Endothelial cell of umbilical vein (primary cell): ENCODE measurements around the gene EIF2B4. TPM values are rescaled to one million over a fixed set of nuclear protein-coding genes. Genes with fewer than 3 reads are reported as not detected.

Experiments used
- BruUV-seq: library from RNA; stranded (reverse); fragments of 400-500 nt; replicated peaks from 2 replicates; lab custom pipeline; 2021; lab: Mats Ljungman, UMichigan
- CTCF ChIA-PET: fragments of 300-600, 350-600 bp; sonication (Branson Sonifier 250); formaldehyde crosslinking; loops from one replicate; lab custom pipeline; 2021; ENCODE audit warnings: antibody characterized with exemption, inconsistent platforms; lab: Charles Lee
- POLR2A ChIA-PET: fragments of 300-600, 350-600 bp; sonication (Branson Sonifier 250); formaldehyde crosslinking; loops from one replicate; lab custom pipeline; 2021; ENCODE audit warnings: antibody characterized with exemption, inconsistent platforms; lab: Charles Lee
- DNase-seq: peaks from one replicate; pipeline ENCODE4 v3.0.0-alpha.2; 2011; ENCODE audit warnings: low read depth, low spot score
- FAIRE-seq: peaks from 2 replicates; lab custom pipeline; 2011; peaks lifted over from hg19 to GRCh38; lab: Jason Lieb, UNC
- H2AFZ ChIP-seq: 2 replicates; pipeline ENCODE4 v1.6.0; 2012; ENCODE audit warnings: low read depth, low read length, control low read depth, inconsistent platforms
- H3K27ac ChIP-seq: 2 replicates; pipeline ENCODE4 v1.5.1; 2011; ENCODE audit warnings: low read depth, mild to moderate bottlenecking, control low read depth, low read length, moderate library complexity; ENCODE audit not compliant: insufficient read depth
- H3K27me3 ChIP-seq, 2 experiments: 2 replicates each; pipeline versions ENCODE4 v1.6.0 to v1.6.1; 2011; ENCODE audit warnings: low read length in 2 of 2, mixed read lengths in 1 of 2; ENCODE audit not compliant: control insufficient read depth in 2 of 2, insufficient read depth in 2 of 2
- H3K36me3 ChIP-seq, 2 experiments: 2 replicates in 1 of 2; 3 replicates in 1 of 2; pipeline ENCODE4 v1.5.1; 2011; ENCODE audit warnings: low read length in 2 of 2, mild to moderate bottlenecking in 1 of 2, moderate library complexity in 1 of 2; ENCODE audit not compliant: control insufficient read depth in 2 of 2, insufficient read depth in 2 of 2; ENCODE audit errors: extremely low read depth in 1 of 2
- H3K4me1 ChIP-seq: 3 replicates; pipeline ENCODE4 v1.5.1; 2011; ENCODE audit warnings: mild to moderate bottlenecking, low read length; ENCODE audit not compliant: control insufficient read depth, insufficient read depth; ENCODE audit errors: extremely low read depth
- H3K4me2 ChIP-seq: 2 replicates; pipeline ENCODE4 v1.6.1; 2011; ENCODE audit warnings: low read length, control low read depth, mixed read lengths; ENCODE audit not compliant: insufficient read depth
- H3K4me3 ChIP-seq, 3 experiments: fragments of 200-600 bp in 1 of 3; sonication (generic), shearing (Covaris generic) in 1 of 3; replicated peaks in 1 of 3; 2 replicates each; pipeline ENCODE4 v1.5.1; 2011 to 2016; ENCODE audit warnings: control low read depth in 3 of 3, low read length in 3 of 3, mild to moderate bottlenecking in 2 of 3, inconsistent platforms in 1 of 3, low read depth in 1 of 3, moderate library complexity in 1 of 3; ENCODE audit not compliant: insufficient read depth in 1 of 3
- H3K79me2 ChIP-seq: 2 replicates; pipeline ENCODE4 v1.6.0; 2012; ENCODE audit warnings: low read length, inconsistent platforms; ENCODE audit not compliant: control insufficient read depth, insufficient read depth
- H3K9ac ChIP-seq: replicated peaks from 2 replicates; pipeline ENCODE3; 2011; ENCODE audit warnings: low read length, control low read depth; ENCODE audit not compliant: insufficient read depth; ENCODE audit errors: extremely low read depth
- H3K9me1 ChIP-seq: replicated peaks from 3 replicates; pipeline ENCODE4 v1.6.0; 2011; ENCODE audit warnings: mild to moderate bottlenecking, low read length; ENCODE audit not compliant: control insufficient read depth, insufficient read depth; ENCODE audit errors: extremely low read depth
- H3K9me3 ChIP-seq: replicated peaks from 2 replicates; pipeline ENCODE4 v1.5.1; 2012; ENCODE audit warnings: low read length, inconsistent platforms; ENCODE audit not compliant: control insufficient read depth, insufficient read depth
- H4K20me1 ChIP-seq: replicated peaks from 2 replicates; pipeline ENCODE3; 2011; ENCODE audit warnings: mild to moderate bottlenecking, low read length; ENCODE audit not compliant: control insufficient read depth, insufficient read depth; ENCODE audit errors: extremely low read depth
- EZH2 ChIP-seq: IDR thresholded peaks from 2 replicates; pipeline ENCODE4 v1.6.1; 2012; ENCODE audit warnings: borderline replicate concordance, low read depth, mild to moderate bottlenecking, moderate library complexity, low read length, inconsistent platforms; ENCODE audit not compliant: severe bottlenecking
- FOS ChIP-seq: IDR thresholded peaks from 2 replicates; pipeline ENCODE4 v1.6.1; 2011; ENCODE audit warnings: mild to moderate bottlenecking, low read length, moderate library complexity, borderline replicate concordance; ENCODE audit not compliant: insufficient read depth
- JUN ChIP-seq: IDR thresholded peaks from 2 replicates; pipeline ENCODE4 v1.6.1; 2011; ENCODE audit warnings: borderline replicate concordance, low read depth; ENCODE audit not compliant: insufficient read length, insufficient read depth
- MYC ChIP-seq: IDR thresholded peaks from one replicate; pipeline ENCODE4 v1.6.1; 2011; ENCODE audit warnings: mild to moderate bottlenecking, low read depth, low read length
- POLR2A ChIP-seq: IDR thresholded peaks from 2 replicates; pipeline ENCODE4 v1.6.1; 2012; ENCODE audit warnings: low read depth, mild to moderate bottlenecking, control low read depth, low read length
- POLR2AphosphoS5 ChIP-seq: IDR thresholded peaks from 2 replicates; pipeline ENCODE4 v1.6.1; 2012; ENCODE audit warnings: low read depth, mild to moderate bottlenecking, control low read depth, low read length, moderate library complexity; ENCODE audit not compliant: insufficient read depth
- dilution Hi-C: fragments of 300-500 bp; cut with MboI; formaldehyde crosslinking; loops from one replicate; pipeline ENCODE4 v1.15.0; 2019; ENCODE audit warnings: low sequenced_read_pairs; ENCODE audit not compliant: extremely low pct_ligation_motif_present
- intact Hi-C: fragments of 100-400 bp; cut with micrococcal nuclease; formaldehyde crosslinking; loops from one replicate; pipeline ENCODE4 v1.10.0; 2022
- polyA plus RNA-seq, 4 experiments: library from polyadenylated mRNA; depleted of rRNA in 3 of 4; stranded (reverse) in 3 of 4; unstranded in 1 of 4; fragments of >200 nt; gene quantifications; 2 replicates each; pipeline versions ENCODE4 v1.2.1 to v1.2.3, GENCODE V29; 2011 to 2012; ENCODE audit warnings: missing spikeins in 1 of 4
- total RNA-seq: library from RNA; stranded (reverse); gene quantifications from 2 replicates; pipeline ENCODE4 v1.2.3, GENCODE V29; 2021
- TF ChIP-seq, protein P1 (sequence below), 2 donors: IDR thresholded peaks; 1 replicate in 1 of 2; 2 replicates in 1 of 2; pipeline ENCODE4 v1.5.1; 2011; ENCODE audit warnings: low read length in 2 of 2, mild to moderate bottlenecking in 2 of 2, moderate library complexity in 2 of 2, control low read depth in 1 of 2, inconsistent platforms in 1 of 2, low read depth in 1 of 2; ENCODE audit not compliant: insufficient read depth in 1 of 2; ENCODE audit errors: extremely low read depth in 1 of 2

EIF2B4 gene
- total and polyA plus RNA-seq, 2 donors (not counting 3 experiments of a cell fraction or from before 2014, with no cell fraction given), result 43.7 to 63.2 TPM

GRCh38 chr2:27363933-27364332, 6.2 kb downstream of the EIF2B4 start:
- Histone ChIP-seq H3K4me3 (no peak overlapping the region), H3K79me2 (peaks cover 3% of the 10 kb centered on the region), H4K20me1 (no peaks in the 10 kb centered on the region), H2AFZ (no peak overlapping the region), H3K9me3 (no peaks in the 10 kb centered on the region), H3K36me3 (peaks cover 5 to 30% of the 10 kb centered on the region in 2 experiments), H3K9ac (no peak overlapping the region), H3K4me1 (peaks cover under 1% of the 10 kb centered on the region), H3K27ac (no peak overlapping the region), H3K27me3 (no peaks in the 10 kb centered on the region), H3K4me2 (no peak overlapping the region), H3K9me1 (no peaks in the 10 kb centered on the region)
- no TSS peak for BruUV-seq
- POLR2A ChIA-PET, result no interaction called here
- intact Hi-C loops (no loop called here), dilution Hi-C loops (no loop called here)
- TF ChIP-seq MYC (no peak), EZH2 (no peak), JUN (no peak), POLR2A (no peak), FOS (no peak)
- CTCF ChIA-PET, result no interaction called here
- no peak for FAIRE-seq
- DNase-seq, result no peak

DNA sequence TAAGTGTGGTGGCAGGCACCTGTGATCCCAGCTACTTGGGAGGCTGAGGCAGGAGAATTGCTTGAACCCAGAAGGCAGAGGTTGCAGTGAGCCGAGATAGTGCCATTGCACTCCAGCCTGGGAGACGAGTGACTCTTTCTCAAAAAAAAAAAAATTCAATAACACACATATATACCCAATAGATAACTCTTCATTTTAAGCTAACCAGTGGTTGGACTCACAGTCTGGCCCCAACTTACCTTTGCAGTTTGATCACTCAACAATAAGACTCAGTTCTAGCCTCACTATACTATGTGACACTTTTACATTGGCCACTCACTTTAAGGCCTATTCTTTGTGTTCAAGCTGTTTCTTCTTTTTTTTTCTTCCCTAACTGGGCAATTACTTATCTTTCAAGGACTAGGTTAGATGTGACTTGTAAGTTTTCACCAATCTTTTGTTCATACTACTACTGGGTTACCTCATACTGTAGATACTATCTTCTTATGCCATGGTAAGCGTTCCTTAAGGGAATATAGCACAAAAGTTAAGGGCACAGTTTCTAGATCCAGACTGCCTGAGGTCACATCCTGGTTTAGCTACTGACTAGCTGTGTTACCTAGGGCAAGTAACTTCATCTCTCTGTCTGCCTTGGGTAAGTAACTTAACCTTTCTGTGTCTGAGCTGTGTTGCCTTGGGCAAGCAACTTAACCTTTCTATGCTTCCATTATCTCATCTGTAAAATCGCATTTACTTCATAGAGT, 7.3 kb downstream of the EIF2B4 start:
- no peak overlapping the region for H3K4me3 ChIP-seq
- H3K4me2 ChIP-seq, result no peak overlapping the region
- dilution Hi-C loops (no loop called here), intact Hi-C loops (no loop called here)
- no peaks in the 10 kb centered on the region for H4K20me1 ChIP-seq
- DNase-seq (no peak), FAIRE-seq (peak; percentile 44)
- peaks cover 5 to 26% of the 10 kb centered on the region in 2 experiments for H3K36me3 ChIP-seq
- no peak overlapping the region for H3K27ac ChIP-seq
- CTCF ChIA-PET, result no interaction called here
- POLR2A ChIA-PET, result no interaction called here
- no TSS peak for BruUV-seq
- peak; percentile 45 for TF ChIP-seq POLR2A
- TF ChIP-seq, protein P1, sequence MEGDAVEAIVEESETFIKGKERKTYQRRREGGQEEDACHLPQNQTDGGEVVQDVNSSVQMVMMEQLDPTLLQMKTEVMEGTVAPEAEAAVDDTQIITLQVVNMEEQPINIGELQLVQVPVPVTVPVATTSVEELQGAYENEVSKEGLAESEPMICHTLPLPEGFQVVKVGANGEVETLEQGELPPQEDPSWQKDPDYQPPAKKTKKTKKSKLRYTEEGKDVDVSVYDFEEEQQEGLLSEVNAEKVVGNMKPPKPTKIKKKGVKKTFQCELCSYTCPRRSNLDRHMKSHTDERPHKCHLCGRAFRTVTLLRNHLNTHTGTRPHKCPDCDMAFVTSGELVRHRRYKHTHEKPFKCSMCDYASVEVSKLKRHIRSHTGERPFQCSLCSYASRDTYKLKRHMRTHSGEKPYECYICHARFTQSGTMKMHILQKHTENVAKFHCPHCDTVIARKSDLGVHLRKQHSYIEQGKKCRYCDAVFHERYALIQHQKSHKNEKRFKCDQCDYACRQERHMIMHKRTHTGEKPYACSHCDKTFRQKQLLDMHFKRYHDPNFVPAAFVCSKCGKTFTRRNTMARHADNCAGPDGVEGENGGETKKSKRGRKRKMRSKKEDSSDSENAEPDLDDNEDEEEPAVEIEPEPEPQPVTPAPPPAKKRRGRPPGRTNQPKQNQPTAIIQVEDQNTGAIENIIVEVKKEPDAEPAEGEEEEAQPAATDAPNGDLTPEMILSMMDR (IDR thresholded peaks at IDR 0.05; ENCODE audit: extremely low read depth in 1 of 2, insufficient read depth in 1 of 2, low read depth in 1 of 2, low read length in 2 of 2), result no peak
- TF ChIP-seq POLR2AphosphoS5, result no peak
- no peaks in the 10 kb centered on the region for H3K27me3 ChIP-seq
- peaks cover 3% of the 10 kb centered on the region for H3K4me1 ChIP-seq
- no peaks in the 10 kb centered on the region for H3K9me1 ChIP-seq
- H3K9me3 ChIP-seq, result no peaks in the 10 kb centered on the region
- H2AFZ ChIP-seq, result no peak overlapping the region
- H3K9ac ChIP-seq, result no peak overlapping the region
- peaks cover 8% of the 10 kb centered on the region for H3K79me2 ChIP-seq
